ENCODE measurements around the gene CCDC137. TPM values are rescaled to one million over a fixed set of nuclear protein-coding genes. Genes with fewer than 3 reads are reported as not detected.

Gene CCDC137
- total and polyA plus RNA-seq, 2 of the 13 experiments (the other 11 are each of a cell fraction or from before 2014, with no cell fraction given), result 14.6 to 39.1 TPM

DNA sequence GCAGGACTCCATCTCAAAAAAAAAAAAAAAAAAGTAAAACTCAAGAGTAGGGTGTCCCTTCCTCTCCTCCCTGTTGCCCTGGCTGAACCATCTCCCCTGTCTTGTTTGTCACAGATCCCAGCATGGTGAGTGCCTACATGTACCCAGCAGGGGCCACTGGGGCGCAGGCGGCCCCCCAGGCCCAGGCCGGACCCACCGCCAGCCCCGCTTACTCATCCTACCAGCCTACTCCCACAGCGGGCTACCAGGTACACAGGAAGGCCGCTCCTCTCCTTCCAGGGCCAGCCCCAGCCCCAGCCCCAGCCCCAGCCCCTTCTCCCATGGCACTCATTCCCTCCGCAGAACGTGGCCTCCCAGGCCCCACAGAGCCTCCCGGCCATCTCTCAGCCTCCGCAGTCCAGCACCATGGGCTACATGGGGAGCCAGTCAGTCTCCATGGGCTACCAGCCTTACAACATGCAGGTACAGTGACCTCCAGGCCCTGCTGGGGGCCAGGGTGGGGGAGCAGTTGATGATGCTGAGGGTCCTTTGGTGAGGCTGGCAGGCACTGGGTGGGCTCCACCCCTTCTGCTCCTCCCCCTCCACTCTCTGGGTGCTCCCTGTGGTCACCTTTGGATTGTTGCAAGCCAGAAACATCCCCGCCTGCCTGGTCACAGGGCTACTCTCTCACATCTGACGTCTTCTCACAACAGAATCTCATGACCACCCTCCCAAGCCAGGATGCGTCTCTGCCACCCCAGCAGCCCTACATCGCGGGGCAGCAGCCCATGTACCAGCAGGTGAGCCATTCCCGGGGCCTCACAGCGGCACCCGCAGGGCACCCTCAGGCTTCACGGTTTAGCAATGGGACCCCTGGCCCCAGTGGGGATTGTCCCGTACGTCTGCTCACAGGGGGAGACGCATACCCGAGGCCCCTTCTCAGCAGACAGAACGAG lies 34.1 kb downstream of the CCDC137 start (continued):
- TF ChIP-seq, protein P1, sequence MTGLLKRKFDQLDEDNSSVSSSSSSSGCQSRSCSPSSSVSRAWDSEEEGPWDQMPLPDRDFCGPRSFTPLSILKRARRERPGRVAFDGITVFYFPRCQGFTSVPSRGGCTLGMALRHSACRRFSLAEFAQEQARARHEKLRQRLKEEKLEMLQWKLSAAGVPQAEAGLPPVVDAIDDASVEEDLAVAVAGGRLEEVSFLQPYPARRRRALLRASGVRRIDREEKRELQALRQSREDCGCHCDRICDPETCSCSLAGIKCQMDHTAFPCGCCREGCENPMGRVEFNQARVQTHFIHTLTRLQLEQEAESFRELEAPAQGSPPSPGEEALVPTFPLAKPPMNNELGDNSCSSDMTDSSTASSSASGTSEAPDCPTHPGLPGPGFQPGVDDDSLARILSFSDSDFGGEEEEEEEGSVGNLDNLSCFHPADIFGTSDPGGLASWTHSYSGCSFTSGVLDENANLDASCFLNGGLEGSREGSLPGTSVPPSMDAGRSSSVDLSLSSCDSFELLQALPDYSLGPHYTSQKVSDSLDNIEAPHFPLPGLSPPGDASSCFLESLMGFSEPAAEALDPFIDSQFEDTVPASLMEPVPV (CRISPR knock-in tag; IDR thresholded peaks at IDR 0.05), result no peak
- TF ChIP-seq ZNF598 (CRISPR knock-in tag; IDR thresholded peaks at IDR 0.05; ENCODE audit: borderline replicate concordance) (no peak), PITX1 (CRISPR knock-in tag; IDR thresholded peaks at IDR 0.05) (no peak), U2AF1 (optimal IDR thresholded peaks at IDR 0.05; ENCODE audit: low read depth, low read length) (peak; percentile 23), ZFX (CRISPR knock-in tag; IDR thresholded peaks at IDR 0.05; ENCODE audit: low read depth) (no peak), ZNF629 (CRISPR knock-in tag; conservative IDR thresholded peaks at IDR 0.05) (0 out of 2 replicates have a peak, but pooled peaks have one; percentile 16), MIER2 (CRISPR knock-in tag; IDR thresholded peaks at IDR 0.05) (no peak), PHF20 (CRISPR knock-in tag; IDR thresholded peaks at IDR 0.05) (no peak), EP300 (IDR thresholded peaks at IDR 0.05; ENCODE audit: low read depth in 2 of 2, low read length in 2 of 2) (no peak), EP300 (CRISPR knock-in tag; IDR thresholded peaks at IDR 0.05; ENCODE audit: borderline replicate concordance) (0 out of 2 replicates have a peak, but pooled peaks have one; percentile 10)
- TF ChIP-seq, protein P2, sequence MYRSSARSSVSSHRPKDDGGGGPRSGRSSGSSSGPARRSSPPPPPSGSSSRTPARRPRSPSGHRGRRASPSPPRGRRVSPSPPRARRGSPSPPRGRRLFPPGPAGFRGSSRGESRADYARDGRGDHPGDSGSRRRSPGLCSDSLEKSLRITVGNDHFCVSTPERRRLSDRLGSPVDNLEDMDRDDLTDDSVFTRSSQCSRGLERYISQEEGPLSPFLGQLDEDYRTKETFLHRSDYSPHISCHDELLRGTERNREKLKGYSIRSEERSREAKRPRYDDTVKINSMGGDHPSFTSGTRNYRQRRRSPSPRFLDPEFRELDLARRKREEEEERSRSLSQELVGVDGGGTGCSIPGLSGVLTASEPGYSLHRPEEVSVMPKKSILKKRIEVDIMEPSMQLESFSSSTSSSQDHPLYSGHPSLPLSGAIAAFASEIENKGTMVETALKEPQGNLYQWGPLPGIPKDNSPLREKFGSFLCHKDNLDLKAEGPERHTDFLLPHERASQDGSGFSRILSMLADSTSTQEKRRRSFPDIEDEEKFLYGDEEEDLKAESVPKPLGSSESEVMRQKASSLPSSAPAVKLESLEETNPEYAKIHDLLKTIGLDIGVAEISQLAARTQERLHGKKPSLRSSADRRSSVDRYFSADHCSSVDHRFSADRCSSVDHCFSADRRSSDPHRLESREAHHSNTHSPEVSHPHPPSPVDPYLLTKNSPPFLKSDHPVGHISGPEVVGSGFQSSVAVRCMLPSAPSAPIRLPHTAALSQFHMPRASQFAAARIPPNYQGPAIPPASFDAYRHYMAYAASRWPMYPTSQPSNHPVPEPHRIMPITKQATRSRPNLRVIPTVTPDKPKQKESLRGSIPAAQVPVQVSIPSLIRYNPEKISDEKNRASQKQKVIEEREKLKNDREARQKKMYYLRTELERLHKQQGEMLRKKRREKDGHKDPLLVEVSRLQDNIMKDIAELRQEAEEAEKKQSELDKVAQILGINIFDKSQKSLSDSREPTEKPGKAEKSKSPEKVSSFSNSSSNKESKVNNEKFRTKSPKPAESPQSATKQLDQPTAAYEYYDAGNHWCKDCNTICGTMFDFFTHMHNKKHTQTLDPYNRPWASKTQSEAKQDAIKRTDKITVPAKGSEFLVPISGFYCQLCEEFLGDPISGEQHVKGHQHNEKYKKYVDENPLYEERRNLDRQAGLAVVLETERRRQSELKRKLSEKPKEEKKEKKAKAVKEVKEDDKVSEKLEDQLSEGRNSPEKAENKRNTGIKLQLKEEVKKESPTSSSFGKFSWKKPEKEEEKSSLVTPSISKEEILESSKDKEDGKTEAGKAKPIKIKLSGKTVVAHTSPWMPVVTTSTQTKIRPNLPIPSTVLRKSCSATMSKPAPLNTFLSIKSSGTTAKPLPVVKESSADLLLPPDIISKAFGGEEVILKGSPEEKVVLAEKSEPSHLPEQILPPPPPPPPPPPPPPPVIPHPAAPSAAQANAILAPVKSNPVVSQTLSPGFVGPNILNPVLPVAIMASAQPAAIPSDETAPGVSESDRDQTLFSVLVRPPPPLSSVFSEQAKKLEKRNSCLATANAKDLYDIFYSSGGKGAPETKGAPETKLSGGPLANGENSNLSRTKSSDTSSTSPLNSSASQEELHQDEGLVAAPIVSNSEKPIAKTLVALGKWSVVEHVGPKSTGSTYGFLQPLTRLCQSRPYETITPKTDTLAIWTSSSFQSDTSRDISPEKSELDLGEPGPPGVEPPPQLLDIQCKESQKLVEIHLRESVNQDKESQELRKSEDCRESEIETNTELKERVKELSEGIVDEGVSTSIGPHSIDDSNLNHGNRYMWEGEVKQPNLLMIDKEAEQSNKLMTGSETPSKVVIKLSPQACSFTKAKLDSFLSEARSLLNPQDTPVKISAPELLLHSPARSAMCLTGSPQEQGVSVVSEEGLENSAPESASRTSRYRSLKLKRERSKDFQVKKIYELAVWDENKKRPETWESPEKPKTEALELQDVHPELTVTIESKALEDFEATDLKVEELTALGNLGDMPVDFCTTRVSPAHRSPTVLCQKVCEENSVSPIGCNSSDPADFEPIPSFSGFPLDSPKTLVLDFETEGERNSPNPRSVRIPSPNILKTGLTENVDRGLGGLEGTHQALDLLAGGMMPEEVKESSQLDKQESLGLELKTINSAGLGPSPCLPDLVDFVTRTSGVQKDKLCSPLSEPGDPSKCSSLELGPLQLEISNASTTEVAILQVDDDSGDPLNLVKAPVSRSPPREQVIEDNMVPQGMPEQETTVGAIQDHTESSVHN (CRISPR knock-in tag; IDR thresholded peaks at IDR 0.05), result no peak
- TF ChIP-seq, protein P3, sequence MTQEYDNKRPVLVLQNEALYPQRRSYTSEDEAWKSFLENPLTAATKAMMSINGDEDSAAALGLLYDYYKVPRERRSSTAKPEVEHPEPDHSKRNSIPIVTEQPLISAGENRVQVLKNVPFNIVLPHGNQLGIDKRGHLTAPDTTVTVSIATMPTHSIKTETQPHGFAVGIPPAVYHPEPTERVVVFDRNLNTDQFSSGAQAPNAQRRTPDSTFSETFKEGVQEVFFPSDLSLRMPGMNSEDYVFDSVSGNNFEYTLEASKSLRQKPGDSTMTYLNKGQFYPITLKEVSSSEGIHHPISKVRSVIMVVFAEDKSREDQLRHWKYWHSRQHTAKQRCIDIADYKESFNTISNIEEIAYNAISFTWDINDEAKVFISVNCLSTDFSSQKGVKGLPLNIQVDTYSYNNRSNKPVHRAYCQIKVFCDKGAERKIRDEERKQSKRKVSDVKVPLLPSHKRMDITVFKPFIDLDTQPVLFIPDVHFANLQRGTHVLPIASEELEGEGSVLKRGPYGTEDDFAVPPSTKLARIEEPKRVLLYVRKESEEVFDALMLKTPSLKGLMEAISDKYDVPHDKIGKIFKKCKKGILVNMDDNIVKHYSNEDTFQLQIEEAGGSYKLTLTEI (CRISPR knock-in tag; conservative IDR thresholded peaks at IDR 0.05), result no peak
